Measurements from ENCODE around the gene MMEL1. TPM values are rescaled to one million over a fixed set of nuclear protein-coding genes. Genes with fewer than 3 reads are reported as not detected.

MMEL1 gene
- total and polyA plus RNA-seq, 2 donors (not counting 3 experiments of a cell fraction or from before 2014, with no cell fraction given): 1.1 to 1.2 TPM

GRCh38 chr1:2567083-2567679, 65.6 kb downstream of the MMEL1 start:
- ChIA-PET CTCF (no interaction called here), POLR2A (no interaction called here)
- DNase-seq (ENCODE audit: low read depth, low spot score) (no peak), FAIRE-seq (no peak)
- no peak overlapping the region for H3K4me2 ChIP-seq (ENCODE audit: insufficient read depth, low read length)
- dilution Hi-C loops (cut with MboI; ENCODE audit: extremely low pct_ligation_motif_present, low sequenced_read_pairs) (no loop called here), intact Hi-C loops (cut with micrococcal nuclease) (no loop called here)
- no peaks in the 10 kb centered on the region for H3K9me3 ChIP-seq (replicated peaks; ENCODE audit: control insufficient read depth, insufficient read depth, low read length)
- H3K27ac ChIP-seq (ENCODE audit: insufficient read depth, low read depth, low read length): no peak overlapping the region
- BruUV-seq (replicated peaks): no TSS peak
- no peak overlapping the region for H3K4me3 ChIP-seq (replicated peaks in 1 of 3; ENCODE audit: insufficient read depth in 1 of 3, low read depth in 1 of 3, low read length in 3 of 3)
- H3K36me3 ChIP-seq (ENCODE audit: control insufficient read depth in 2 of 2, extremely low read depth in 1 of 2, insufficient read depth in 2 of 2, low read length in 2 of 2): peaks cover 0 to 1% of the 10 kb centered on the region in 2 experiments
- TF ChIP-seq FOS (IDR thresholded peaks at IDR 0.05; ENCODE audit: borderline replicate concordance, insufficient read depth, low read length) (no peak), GATA2 (IDR thresholded peaks at IDR 0.05; ENCODE audit: insufficient read depth, insufficient read length, low read depth, low read length) (no peak), JUN (IDR thresholded peaks at IDR 0.05; ENCODE audit: borderline replicate concordance, insufficient read depth, insufficient read length, low read depth) (no peak), MAX (IDR thresholded peaks at IDR 0.05; ENCODE audit: insufficient read depth, insufficient read length) (no peak), MYC (IDR thresholded peaks at IDR 0.05; ENCODE audit: low read depth, low read length) (no peak), CTCF (IDR thresholded peaks at IDR 0.05; ENCODE audit: extremely low read depth in 1 of 2, insufficient read depth in 1 of 2, low read depth in 1 of 2, low read length in 2 of 2) (no peak), POLR2AphosphoS5 (IDR thresholded peaks at IDR 0.05; ENCODE audit: insufficient read depth, low read depth, low read length) (no peak), POLR2A (IDR thresholded peaks at IDR 0.05; ENCODE audit: low read depth, low read length) (no peak), EZH2 (IDR thresholded peaks at IDR 0.05; ENCODE audit: borderline replicate concordance, low read depth, low read length, severe bottlenecking) (no peak)
- no peaks in the 10 kb centered on the region for H3K9me1 ChIP-seq (replicated peaks; ENCODE audit: control insufficient read depth, extremely low read depth, insufficient read depth, low read length)
- H3K79me2 ChIP-seq (ENCODE audit: control insufficient read depth, insufficient read depth, low read length): no peaks in the 10 kb centered on the region
- H3K4me1 ChIP-seq (ENCODE audit: control insufficient read depth, extremely low read depth, insufficient read depth, low read length): no peaks in the 10 kb centered on the region
- H2AFZ ChIP-seq (ENCODE audit: low read depth, low read length): no peak overlapping the region
- H4K20me1 ChIP-seq (replicated peaks; ENCODE audit: control insufficient read depth, extremely low read depth, insufficient read depth, low read length): no peaks in the 10 kb centered on the region
- no peak overlapping the region for H3K9ac ChIP-seq (replicated peaks; ENCODE audit: extremely low read depth, insufficient read depth, low read length)
- no peaks in the 10 kb centered on the region for H3K27me3 ChIP-seq (ENCODE audit: control insufficient read depth in 2 of 2, insufficient read depth in 2 of 2, low read length in 2 of 2)

Measured in endothelial cell of umbilical vein (primary cell).